GM12878 (cell line): ENCODE results near the gene ADAM19. TPM values are rescaled to one million over a fixed set of nuclear protein-coding genes. Genes with fewer than 3 reads are reported as not detected.
A peak's percentile ranks its signal among the peaks of the same experiment; 100 is the strongest.

Experiments
- ATF7 ChIP-seq: fragments of 450-650 bp; IDR thresholded peaks from 2 replicates; pipeline ENCODE4 v1.6.1; 2016; ENCODE audit warnings: low read depth, mild to moderate bottlenecking
- BCL11A ChIP-seq: IDR thresholded peaks from 2 replicates; pipeline ENCODE4 v1.6.1; 2011; ENCODE audit warnings: low read depth, low read length
- BMI1 ChIP-seq: fragments of 450-650 bp; IDR thresholded peaks from 2 replicates; pipeline ENCODE4 v1.6.1; 2016; ENCODE audit warnings: mild to moderate bottlenecking, moderate library complexity, borderline replicate concordance
- CBFB ChIP-seq: IDR thresholded peaks from 2 replicates; pipeline ENCODE4 v1.6.1; 2016; ENCODE audit warnings: antibody characterized with exemption, low read depth
- EP300 ChIP-seq, 2 experiments: fragments of 150-350 bp in 1 of 2; IDR thresholded peaks; 2 replicates each; pipeline ENCODE4 v1.6.1; 2011 to 2012; ENCODE audit warnings: low read depth in 2 of 2, low read length in 2 of 2, borderline replicate concordance in 1 of 2, improper control_type of control experiment in 1 of 2, inconsistent platforms in 1 of 2; ENCODE audit not compliant: control insufficient read depth in 1 of 2
- FOS ChIP-seq: IDR thresholded peaks from 3 replicates; pipeline ENCODE4 v1.6.1; 2011; ENCODE audit warnings: borderline replicate concordance; ENCODE audit not compliant: insufficient read length; ENCODE audit errors: extremely low read depth
- FOXK2 ChIP-seq: fragments of 450-650 bp; IDR thresholded peaks from 2 replicates; pipeline ENCODE4 v1.6.1; 2017; ENCODE audit warnings: mild to moderate bottlenecking, moderate library complexity
- GABPA ChIP-seq: IDR thresholded peaks from 2 replicates; pipeline ENCODE4 v1.6.1; 2014; ENCODE audit warnings: antibody characterized with exemption, low read depth, mild to moderate bottlenecking, inconsistent platforms
- GATAD2B ChIP-seq: fragments of 450-650 bp; conservative IDR thresholded peaks from 2 replicates; pipeline ENCODE4 v1.6.1; 2017; ENCODE audit warnings: low read depth, mild to moderate bottlenecking, moderate library complexity
- JUNB ChIP-seq: IDR thresholded peaks from 2 replicates; pipeline ENCODE4 v1.6.1; 2016; ENCODE audit warnings: antibody characterized with exemption, mild to moderate bottlenecking
- KLF5 ChIP-seq: fragments of 450-650 bp; IDR thresholded peaks from 2 replicates; pipeline ENCODE4 v1.6.1; 2014; ENCODE audit warnings: mild to moderate bottlenecking; ENCODE audit not compliant: partially characterized antibody
- MTA3 ChIP-seq: IDR thresholded peaks from 2 replicates; pipeline ENCODE4 v1.6.1; 2012; ENCODE audit warnings: low read length, inconsistent platforms, borderline replicate concordance
- NFIC ChIP-seq: IDR thresholded peaks from 2 replicates; pipeline ENCODE4 v1.6.1; 2012; ENCODE audit warnings: low read depth, mild to moderate bottlenecking, inconsistent platforms, low read length, moderate library complexity
- NR2C2 ChIP-seq: IDR thresholded peaks from 2 replicates; pipeline ENCODE4 v1.6.1; 2011; ENCODE audit warnings: borderline replicate concordance, low read depth; ENCODE audit not compliant: control insufficient read depth, insufficient read length
- POLR2A ChIP-seq: IDR thresholded peaks from 2 replicates; pipeline ENCODE4 v1.6.1; 2011; ENCODE audit warnings: low read depth, mild to moderate bottlenecking, low read length
- PRDM15 ChIP-seq: fragments of 450-650 bp; formaldehyde crosslinking; IDR thresholded peaks from 2 replicates; pipeline ENCODE4 v1.4.0; 2020; ENCODE audit warnings: mild to moderate bottlenecking, moderate library complexity
- SIX5 ChIP-seq: IDR thresholded peaks from 2 replicates; pipeline ENCODE4 v1.6.1; 2011; ENCODE audit warnings: mild to moderate bottlenecking, low read depth, low read length, moderate library complexity; ENCODE audit not compliant: severe bottlenecking
- SMAD1 ChIP-seq: fragments of 450-650 bp; IDR thresholded peaks from 2 replicates; pipeline ENCODE4 v1.6.1; 2018; ENCODE audit warnings: mild to moderate bottlenecking, low read depth; ENCODE audit not compliant: partially characterized antibody
- SMAD5 ChIP-seq: IDR thresholded peaks from 2 replicates; pipeline ENCODE4 v1.6.1; 2016; ENCODE audit warnings: antibody characterized with exemption, low read depth
- SP1 ChIP-seq: IDR thresholded peaks from one replicate; pipeline ENCODE4 v1.6.1; 2011; ENCODE audit warnings: low read depth, low read length
- TCF3 ChIP-seq: IDR thresholded peaks from 2 replicates; pipeline ENCODE4 v1.6.1; 2012; ENCODE audit warnings: low read depth, mild to moderate bottlenecking, low read length, borderline replicate concordance; ENCODE audit not compliant: insufficient read depth
- YY1 ChIP-seq: IDR thresholded peaks from 2 replicates; pipeline ENCODE4 v1.6.1; 2011; ENCODE audit warnings: low read depth, mild to moderate bottlenecking, low read length
- polyA plus RNA-seq, 11 experiments: library from polyadenylated mRNA; depleted of rRNA in 4 of 11; unstranded in 6 of 11; stranded (reverse) in 5 of 11; fragments of >200 nt; fragmentation: Nextera tagmentation in 4 of 11; fragmentation: Illumina TruSeq in 1 of 11; extraction: Ambion mirVana in 4 of 11; extraction: Trizol in 1 of 11; gene quantifications; 1 replicate in 1 of 11; 2 replicates in 10 of 11; pipeline versions ENCODE4 v1.2.1 to v1.2.3, GENCODE V29; 2011 to 2016; ENCODE audit warnings: inconsistent platforms in 2 of 11, missing spikeins in 2 of 11, low read depth in 1 of 11
- total RNA-seq, 4 experiments: library from RNA; depleted of rRNA in 3 of 4; stranded (reverse); fragments of >200 nt in 3 of 4; fragmentation: Illumina TruSeq in 1 of 4; extraction: Trizol in 1 of 4; gene quantifications; 2 replicates each; pipeline versions ENCODE4 v1.2.1 to v1.2.3, GENCODE V29; 2013 to 2021
- TF ChIP-seq, protein P1 (sequence below): fragments of 450-650 bp; IDR thresholded peaks from 2 replicates; pipeline ENCODE4 v1.6.1; 2014; ENCODE audit warnings: mild to moderate bottlenecking
- TF ChIP-seq, protein P2 (sequence below): IDR thresholded peaks from 2 replicates; pipeline ENCODE4 v1.6.1; 2011; ENCODE audit warnings: low read depth, mild to moderate bottlenecking, low read length, moderate library complexity, borderline replicate concordance; ENCODE audit errors: extremely low read depth
- TF ChIP-seq, protein P3 (sequence below): fragments of 450-650 bp; IDR thresholded peaks from 2 replicates; pipeline ENCODE4 v1.6.1; 2017; ENCODE audit warnings: low read depth, mild to moderate bottlenecking, moderate library complexity

ADAM19 gene
- total and polyA plus RNA-seq, 10 of the 15 experiments (the other 5 are each of a cell fraction or from before 2014, with no cell fraction given), result 16.0 to 92.8 (median 44.7) TPM

- peak; percentile 87 for TF ChIP-seq KLF5
- TF ChIP-seq NR2C2, result no peak
- TF ChIP-seq SP1, result peak; percentile 63
- no peak for TF ChIP-seq SIX5
- TF ChIP-seq GATAD2B, result no peak
- TF ChIP-seq, protein P1, sequence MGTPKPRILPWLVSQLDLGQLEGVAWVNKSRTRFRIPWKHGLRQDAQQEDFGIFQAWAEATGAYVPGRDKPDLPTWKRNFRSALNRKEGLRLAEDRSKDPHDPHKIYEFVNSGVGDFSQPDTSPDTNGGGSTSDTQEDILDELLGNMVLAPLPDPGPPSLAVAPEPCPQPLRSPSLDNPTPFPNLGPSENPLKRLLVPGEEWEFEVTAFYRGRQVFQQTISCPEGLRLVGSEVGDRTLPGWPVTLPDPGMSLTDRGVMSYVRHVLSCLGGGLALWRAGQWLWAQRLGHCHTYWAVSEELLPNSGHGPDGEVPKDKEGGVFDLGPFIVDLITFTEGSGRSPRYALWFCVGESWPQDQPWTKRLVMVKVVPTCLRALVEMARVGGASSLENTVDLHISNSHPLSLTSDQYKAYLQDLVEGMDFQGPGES, result no peak
- TF ChIP-seq EP300 (IDR thresholded peaks at IDR 0.05; ENCODE audit: borderline replicate concordance in 1 of 2, control insufficient read depth in 1 of 2, low read depth in 2 of 2, low read length in 2 of 2), result peak; percentile 95; a peak in 3 of 4 replicates
- no peak; the same call in 1 of the 2 replicates for TF ChIP-seq CBFB
- TF ChIP-seq FOS, result no peak
- TF ChIP-seq NFIC, result peak; percentile 51; the same call in 1 of the 2 replicates
- TF ChIP-seq, protein P2, sequence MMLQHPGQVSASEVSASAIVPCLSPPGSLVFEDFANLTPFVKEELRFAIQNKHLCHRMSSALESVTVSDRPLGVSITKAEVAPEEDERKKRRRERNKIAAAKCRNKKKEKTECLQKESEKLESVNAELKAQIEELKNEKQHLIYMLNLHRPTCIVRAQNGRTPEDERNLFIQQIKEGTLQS, result no peak
- TF ChIP-seq ATF7, result peak; percentile 94
- TF ChIP-seq YY1, result no peak
- TF ChIP-seq TCF3, result no peak
- TF ChIP-seq BCL11A, result peak; percentile 86; the same call in 1 of the 2 replicates
- no peak for TF ChIP-seq GABPA
- TF ChIP-seq PRDM15 (CRISPR knock-in tag), result no peak
- TF ChIP-seq FOXK2, result peak; percentile 65
- TF ChIP-seq POLR2A, result no peak
- no peak for TF ChIP-seq SMAD1
- no peak for TF ChIP-seq BMI1
- TF ChIP-seq, protein P3, sequence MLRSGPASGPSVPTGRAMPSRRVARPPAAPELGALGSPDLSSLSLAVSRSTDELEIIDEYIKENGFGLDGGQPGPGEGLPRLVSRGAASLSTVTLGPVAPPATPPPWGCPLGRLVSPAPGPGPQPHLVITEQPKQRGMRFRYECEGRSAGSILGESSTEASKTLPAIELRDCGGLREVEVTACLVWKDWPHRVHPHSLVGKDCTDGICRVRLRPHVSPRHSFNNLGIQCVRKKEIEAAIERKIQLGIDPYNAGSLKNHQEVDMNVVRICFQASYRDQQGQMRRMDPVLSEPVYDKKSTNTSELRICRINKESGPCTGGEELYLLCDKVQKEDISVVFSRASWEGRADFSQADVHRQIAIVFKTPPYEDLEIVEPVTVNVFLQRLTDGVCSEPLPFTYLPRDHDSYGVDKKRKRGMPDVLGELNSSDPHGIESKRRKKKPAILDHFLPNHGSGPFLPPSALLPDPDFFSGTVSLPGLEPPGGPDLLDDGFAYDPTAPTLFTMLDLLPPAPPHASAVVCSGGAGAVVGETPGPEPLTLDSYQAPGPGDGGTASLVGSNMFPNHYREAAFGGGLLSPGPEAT, result peak; percentile 52; the same call in 1 of the 2 replicates
- no peak for TF ChIP-seq MTA3
- no peak for TF ChIP-seq SMAD5
- TF ChIP-seq JUNB, result peak; percentile 27; the same call in 1 of the 2 replicates
Observed at GRCh38 chr5:157519579-157520253, 55.9 kb downstream of the ADAM19 start (continued).
